D341Med (cell line): ENCODE measurements around the gene ARHGAP24.

Source experiments
- DNase-seq: peaks from one replicate; pipeline ENCODE4 v3.0.0; 2012; ENCODE audit warnings: low spot score

The ARHGAP24 gene

GRCh38 chr4:85778632-85779131, 303.7 kb downstream of the ARHGAP24 start:
- DNase-seq: no peak

DNA sequence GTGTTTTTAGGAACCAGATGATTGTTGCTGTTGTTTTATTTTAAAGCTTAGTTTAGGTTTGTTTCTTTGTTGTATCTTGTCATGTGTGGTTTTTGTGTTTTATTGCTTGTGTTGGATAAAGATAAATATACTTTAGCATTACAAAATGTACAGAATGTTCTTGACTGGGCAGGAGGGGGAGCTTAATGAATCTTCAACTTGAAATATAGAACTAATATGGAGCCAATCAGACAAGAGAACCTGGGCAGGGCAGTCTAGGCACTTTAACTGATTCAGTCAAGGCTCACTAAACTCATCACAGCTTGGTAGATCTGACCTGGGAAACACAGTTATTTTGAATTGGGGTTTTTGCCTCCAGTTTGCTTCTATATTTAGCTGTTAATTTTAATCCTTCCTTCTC, 304.2 kb downstream of the ARHGAP24 start:
- no peak for DNase-seq

DNA sequence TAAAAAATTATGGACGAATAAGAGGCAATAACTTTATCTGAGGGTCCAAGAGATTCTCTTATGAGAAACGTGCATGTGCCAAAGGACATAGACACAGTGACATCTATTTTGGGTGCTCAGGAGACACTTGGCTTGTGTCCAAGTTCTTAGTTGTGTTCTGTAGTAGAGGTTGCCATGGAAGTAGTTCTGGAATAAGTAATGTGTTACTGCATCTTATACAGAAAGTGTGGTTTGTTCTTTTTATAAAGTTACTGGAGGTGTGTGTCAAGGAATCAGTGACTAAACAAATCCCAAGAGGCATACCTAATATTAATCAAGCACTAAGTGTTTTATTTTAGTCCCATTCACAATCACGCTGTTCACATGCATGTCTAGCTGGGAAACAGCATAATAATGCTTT, 305.7 kb downstream of the ARHGAP24 start:
- no peak for DNase-seq

GRCh38 chr4:85783483-85783882, 308.5 kb downstream of the ARHGAP24 start:
- no peak for DNase-seq

- no peak for DNase-seq
These were observed 308.9 kb downstream of the ARHGAP24 start for GRCh38 chr4:85783900-85784299.

DNA sequence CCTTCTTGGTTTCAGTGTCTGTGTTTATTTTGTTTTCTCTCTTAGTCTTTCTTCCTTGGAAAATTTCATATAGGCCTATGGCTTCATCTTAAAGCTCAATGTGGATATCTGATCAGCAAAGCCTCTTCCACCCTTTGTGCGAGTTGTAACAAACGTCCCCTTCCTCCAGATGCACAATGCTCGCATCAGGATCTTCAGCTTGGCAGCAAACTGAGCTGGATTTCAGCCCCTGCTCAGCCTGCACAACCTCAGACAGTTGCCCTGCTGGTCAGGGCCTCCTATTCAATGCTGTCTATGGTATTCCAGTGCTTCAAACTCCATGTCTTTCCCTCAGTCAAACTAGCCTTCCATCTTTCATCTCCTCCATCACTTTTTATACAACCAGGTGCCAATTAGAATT, 309.4 kb downstream of the ARHGAP24 start:
- no peak for DNase-seq

- no peak for DNase-seq
These were observed 310.0 kb downstream of the ARHGAP24 start for GRCh38 chr4:85784947-85785346.

GRCh38 chr4:85787133-85787532, 312.2 kb downstream of the ARHGAP24 start:
- no peak for DNase-seq

- DNase-seq: no peak
These were observed 313.7 kb downstream of the ARHGAP24 start for GRCh38 chr4:85788604-85789003.

DNA sequence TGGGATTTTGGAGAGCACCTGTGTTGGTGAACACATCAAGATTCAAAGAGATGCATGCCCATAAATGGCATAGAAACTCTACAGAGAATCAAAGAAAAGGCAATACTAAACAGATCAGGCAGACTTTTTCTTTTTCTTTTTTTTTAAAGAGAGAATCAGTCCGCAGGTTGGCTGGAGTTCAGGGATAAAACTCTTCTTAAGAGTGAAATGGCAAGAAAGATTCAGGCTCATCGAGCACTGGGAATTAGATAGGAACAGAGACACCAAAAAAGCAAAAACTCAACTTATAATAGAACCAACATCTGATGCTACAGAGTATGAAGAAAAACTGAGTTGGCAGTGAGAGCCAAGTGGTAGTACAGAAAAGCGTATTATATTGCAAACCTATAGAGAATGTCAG, 314.3 kb downstream of the ARHGAP24 start:
- DNase-seq: no peak

DNA sequence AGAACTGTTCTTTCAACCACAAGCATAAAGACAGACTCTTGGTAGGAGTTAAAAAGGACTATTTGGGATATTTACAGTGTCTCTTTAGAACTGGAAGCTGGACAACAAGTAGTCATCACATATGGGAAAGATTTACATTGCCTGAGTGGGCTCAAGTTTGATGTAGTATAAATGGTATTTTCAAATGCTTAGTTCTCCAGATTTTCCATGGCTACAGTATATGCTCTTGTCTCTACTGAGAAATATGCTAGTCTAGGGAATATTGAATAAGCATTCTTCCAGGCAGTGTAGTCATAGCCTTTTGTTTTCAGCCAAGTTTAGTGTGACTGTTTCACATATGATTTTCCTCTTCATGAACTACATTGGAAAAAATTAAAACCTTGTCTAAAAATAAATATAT, 315.6 kb downstream of the ARHGAP24 start:
- no peak for DNase-seq

DNA sequence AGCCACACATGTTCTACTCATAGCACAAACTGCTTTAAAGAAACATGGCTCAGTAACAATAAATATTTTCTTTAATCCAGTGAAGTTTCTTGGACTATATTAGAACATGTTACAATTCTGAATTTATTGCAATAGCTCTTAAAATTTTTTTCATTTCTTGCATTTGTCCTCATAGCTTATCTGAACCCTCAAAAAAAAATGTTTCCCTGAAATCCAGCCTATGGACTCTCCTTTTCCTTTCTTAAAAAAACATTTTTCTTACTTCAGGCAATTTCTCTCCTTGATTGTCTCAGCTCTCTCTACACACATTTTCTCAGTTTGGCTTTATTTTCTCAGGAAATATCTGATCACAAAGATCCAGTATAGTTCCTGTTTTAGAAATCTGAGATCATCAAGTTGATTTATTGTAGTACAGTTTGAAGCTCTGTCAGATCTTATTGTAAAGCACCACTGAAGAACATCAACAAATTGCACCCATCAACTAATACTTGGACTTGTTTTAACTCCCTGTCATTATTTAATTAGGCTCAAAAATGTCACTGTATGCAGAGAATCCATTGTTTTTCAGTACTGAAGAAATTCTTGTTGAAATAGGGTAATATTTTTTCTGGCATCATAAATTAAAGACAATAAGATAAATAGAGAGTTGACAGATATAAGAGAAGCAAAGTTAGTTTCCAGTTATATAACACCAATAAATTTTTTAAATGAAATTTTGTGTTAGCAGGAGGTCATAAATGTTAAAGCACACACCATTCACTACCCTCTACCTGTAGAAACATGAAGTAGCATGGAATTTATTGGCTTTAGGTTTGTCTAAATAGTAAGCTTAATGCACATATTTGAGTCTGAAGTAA, 317.7 kb downstream of the ARHGAP24 start:
- DNase-seq: no peak

GRCh38 chr4:85793233-85793585, 318.3 kb downstream of the ARHGAP24 start:
- DNase-seq: no peak

DNA sequence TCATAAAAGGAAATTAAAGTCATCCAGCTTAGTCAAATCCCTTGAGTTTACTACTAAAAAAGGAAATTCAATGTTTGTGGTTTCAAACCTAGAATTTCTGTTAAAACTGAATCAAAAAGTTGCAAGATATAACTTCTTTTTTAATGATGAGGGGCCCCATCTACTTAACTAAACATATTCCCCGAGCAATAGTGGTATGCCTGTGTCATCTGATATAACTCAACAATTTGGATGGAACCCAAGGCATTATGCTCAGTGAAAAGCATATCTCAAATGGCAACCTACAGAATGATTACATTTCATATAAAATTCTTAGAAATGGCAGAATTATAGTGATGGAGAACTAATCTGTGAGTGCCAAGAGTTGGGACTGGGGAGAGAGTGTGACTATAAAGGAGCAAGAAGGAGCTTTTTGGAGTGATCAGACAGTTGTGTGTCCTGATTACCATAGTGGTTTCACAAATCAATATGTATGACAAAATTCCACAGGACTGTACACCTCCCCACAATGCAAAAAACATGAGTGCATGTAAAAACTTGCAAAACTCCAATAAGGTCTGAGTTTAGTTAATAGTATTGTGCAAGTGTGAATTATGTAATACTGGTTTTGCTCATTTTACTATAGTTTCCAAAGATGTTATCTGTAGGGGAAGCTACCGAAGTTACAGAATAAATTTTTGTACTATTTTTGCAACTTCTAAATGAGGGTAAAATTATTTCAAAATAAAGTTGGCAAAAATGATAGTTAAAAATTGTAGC, 323.2 kb downstream of the ARHGAP24 start:
- DNase-seq: no peak

DNA sequence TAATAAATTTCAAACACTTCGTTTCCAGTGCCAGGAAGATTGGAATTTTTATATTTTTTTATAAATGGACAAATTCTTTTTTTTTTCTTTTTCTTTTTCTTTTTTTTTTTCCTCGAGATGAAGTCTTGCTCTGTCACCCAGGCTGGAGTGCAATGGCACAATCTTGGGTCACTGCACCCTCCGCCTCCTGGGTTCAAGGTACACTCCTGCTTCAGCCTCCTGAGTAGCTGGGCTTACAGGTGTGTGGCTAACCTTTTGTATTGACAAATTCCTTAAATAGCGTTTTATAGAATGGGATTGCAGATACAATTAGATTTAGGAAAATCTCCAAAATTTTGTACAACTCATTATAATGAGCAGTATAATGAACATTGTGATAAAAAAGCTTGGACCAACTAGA, 328.9 kb downstream of the ARHGAP24 start:
- no peak for DNase-seq

- no peak for DNase-seq
These were observed 330.9 kb downstream of the ARHGAP24 start for GRCh38 chr4:85805891-85806290.

DNA sequence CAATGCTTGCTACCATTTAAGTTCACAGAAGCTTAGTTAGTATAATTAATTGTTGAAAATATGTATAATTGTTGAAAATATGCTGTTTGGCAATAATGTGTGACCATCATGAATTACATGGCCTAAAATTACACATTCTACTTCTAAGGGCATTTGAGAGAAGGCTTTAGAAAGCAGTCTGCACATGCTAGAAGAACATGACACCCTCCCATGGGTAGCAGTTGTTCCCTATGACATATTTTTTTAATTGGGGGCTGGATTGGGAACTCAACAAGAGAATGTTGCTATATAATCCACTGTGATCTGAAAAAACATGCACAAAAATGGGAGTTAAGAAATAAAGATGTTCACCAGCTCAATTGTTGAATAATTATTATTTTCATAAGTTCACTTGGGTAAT, 331.4 kb downstream of the ARHGAP24 start:
- DNase-seq: no peak

DNA sequence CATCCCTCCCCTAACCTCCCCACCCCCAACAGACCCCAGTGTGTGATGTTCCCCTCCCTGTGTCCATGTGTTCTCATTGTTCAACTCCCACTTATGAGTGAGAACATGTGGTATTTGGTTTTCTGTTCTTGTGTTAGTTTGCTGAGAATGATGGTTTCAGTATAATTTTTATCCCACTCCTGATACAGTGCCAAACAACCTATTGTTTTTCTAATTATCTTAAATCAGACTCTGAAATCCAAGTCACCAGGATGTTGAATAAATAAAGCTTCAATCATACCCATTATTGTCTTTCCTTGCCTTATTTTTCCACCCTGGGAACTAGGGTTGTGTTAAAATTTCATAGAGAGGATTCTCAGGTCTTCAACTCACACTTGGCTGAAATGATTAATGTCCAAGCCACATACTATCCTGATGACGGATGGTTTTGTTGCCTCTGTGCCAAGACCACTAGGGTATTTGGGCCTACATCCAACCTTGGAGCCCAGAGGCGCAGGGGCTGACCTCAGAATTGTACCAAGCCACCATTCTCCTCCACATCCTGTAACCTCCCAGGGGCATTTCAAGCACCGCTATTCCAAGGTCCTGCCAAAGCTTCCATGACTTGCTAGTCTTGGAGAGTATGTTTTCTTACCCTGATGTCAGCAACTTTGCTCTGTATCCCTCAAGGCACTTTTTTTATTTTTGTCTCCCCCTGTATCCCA, 332.4 kb downstream of the ARHGAP24 start:
- DNase-seq: no peak

DNA sequence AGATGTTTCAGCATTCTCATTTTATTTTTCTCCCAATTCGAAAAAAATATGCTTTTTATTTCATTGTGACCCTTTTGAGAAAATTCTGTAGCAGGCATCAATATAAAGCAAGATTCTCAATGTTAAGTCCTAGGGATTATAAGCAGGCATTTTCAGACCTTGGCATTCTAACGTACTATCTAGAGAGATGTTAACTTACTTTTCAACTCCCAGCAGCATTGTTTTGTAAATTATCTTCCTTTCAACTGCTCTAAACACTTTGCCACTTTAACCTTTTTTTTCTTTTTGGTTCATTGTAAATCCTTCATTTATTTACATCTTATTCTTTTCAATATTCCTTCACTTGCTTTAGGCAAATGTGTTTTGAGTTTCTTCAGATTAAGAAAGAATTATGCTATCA, 333.2 kb downstream of the ARHGAP24 start:
- no peak for DNase-seq

- no peak for DNase-seq
These were observed 333.9 kb downstream of the ARHGAP24 start for GRCh38 chr4:85808864-85809263.

DNA sequence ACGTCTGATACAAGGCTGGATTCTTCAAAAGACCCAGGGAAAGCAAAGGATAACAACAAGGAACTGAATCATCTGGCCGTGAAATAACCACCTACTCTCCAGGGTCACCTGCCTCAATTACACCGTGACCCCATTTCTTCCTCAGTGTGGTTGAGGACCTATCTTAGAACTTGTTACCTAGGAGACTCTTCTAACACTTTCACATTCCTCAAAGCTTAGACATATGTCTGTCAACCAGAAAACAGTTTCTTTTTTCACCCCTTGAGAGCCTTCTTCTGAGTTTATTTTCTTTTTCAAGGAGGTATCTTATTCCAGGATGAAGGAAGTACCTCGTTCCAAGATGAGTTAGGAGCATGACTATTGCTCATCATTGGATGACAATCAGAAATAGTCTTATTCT, 337.8 kb downstream of the ARHGAP24 start:
- DNase-seq: no peak

DNA sequence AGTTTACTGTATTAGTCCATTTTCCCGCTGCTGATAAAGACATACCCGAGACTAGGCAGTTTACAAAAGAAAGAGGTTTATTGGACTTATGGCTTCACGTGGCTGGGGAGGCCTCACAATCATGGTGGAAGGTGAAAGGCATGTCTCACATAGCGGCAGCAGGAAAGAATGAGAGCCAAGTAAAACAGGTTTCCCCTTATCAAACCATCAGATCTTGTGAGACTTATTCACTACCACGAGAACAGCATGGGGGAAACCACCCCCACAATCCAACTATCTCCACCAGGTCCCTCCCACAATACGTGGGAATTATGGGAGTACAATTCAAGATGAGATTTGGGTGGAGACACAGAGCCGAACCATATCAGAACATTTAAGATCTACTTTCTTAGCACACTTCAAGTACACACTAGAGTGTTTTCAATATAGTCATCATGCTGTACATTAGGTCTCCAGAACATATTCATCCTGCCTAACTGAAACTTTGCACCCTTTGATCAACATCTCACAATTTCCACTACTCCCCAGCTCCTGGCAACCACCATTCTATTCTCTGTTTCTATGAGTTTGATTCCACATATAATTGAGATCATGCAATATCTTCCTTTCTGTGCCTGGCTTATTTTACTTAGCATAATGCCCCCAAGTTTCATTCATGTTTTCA, 341.0 kb downstream of the ARHGAP24 start:
- DNase-seq: no peak
